Head of caudate nucleus (tissue), 42 donors: Measurements from ENCODE around the gene KRT39.
"Not testable (repeated sequence)": the region's sequence is repeated elsewhere in the genome, so short reads cannot be mapped to it uniquely, and the experiment has no call there.

Experiments used
- DNase-seq, 42 donors: peaks; one replicate each; pipeline versions ENCODE4 v3.0.0 to v3.0.0-alpha.2; 2020 to 2021; ENCODE audit warnings: mixed read lengths in 7 of 42
- intact Hi-C: fragments of 100-400 bp; cut with DNase I; formaldehyde crosslinking; loops from one replicate; pipeline ENCODE4 v1.15.0; 2022

The KRT39 gene

DNA sequence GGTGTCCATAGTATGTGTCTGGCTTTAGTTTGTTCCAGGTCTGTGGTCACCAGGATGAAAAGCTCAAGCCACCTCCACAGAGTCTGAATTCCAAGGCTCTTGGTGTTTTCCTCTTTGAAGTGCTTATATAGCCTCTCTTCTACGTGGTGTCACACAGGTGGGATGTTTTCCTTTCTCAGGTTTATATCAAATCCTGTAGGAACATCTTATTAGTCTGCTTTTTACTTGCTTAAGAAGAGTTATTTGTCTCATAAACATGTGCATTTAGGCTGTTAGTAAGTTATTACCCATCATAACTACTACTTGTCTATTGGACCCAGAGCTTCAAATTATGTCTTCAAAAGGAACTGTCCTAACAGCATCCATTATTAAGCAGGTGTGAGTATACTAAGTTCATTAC, at the start of gene KRT39:
KRT39 (minus strand) TSS at position 101 of the 400 bp plus-strand sequence; CDS start at position 9, 92 bp downstream.
- no peak for DNase-seq
- intact Hi-C loops: no loop called here

DNA sequence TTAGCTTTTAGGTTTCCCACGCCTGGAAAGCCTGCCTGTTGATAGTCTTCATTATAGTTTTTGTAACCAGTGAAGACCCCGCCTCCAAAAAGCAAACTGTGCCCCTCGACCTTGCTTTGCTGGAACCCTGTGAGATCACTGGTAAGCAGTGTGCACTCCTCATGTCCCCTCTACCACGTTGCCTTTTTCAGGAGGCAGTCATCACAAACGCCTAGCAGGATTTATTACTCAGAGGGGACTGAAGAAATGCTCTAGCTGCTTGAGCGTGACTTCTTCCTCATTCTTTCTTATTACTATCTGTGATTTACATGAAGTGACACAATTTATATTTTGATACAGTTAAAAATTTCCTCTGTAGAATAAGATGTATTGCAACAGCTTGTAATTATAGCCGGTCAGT, 48.7 kb upstream of the KRT39 start:
- intact Hi-C loops: no loop called here

DNA sequence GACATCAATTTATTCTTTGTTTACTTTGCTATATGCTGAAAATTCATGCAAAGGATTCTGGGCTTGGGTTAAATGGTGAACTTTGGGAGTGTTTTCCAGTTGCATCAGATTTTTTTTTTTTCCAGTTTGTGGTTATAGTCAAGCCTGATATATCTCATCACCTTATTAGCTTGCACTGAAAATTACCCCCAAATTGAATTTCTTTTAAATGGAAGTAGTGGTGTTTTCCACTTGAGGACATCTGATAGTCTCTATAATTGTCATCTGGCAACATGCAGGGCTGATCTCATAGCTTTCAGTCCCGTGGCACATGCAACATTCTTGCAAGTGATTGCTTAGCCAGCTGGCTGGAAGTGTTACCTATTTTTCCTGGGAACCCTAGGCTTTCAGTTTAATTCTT, 46.9 kb upstream of the KRT39 start:
- intact Hi-C loops: no loop called here
- no peak for DNase-seq

More for the DNA sequence above, 48.7 kb upstream of the KRT39 start:
- no peak for DNase-seq

DNA sequence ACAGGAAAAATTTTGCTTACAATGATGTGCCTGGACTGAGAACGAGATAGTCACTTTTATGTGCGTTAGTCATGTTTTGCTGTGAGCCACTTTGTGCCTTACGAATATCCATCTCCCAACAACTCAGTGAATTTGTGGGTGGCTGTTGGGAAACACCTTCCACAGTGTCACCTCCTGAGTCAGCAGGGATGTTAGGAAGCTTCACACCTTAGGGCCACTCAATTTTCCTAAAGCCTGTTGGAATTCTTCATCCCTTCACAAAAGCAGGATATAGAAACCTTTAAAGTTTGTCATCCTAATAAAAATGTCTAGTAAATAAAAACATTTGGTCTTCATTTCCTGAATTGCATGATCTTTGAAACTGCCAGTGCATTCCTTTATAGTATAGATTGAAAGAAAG, 46.4 kb upstream of the KRT39 start:
- DNase-seq: no peak
- intact Hi-C loops: no loop called here

DNA sequence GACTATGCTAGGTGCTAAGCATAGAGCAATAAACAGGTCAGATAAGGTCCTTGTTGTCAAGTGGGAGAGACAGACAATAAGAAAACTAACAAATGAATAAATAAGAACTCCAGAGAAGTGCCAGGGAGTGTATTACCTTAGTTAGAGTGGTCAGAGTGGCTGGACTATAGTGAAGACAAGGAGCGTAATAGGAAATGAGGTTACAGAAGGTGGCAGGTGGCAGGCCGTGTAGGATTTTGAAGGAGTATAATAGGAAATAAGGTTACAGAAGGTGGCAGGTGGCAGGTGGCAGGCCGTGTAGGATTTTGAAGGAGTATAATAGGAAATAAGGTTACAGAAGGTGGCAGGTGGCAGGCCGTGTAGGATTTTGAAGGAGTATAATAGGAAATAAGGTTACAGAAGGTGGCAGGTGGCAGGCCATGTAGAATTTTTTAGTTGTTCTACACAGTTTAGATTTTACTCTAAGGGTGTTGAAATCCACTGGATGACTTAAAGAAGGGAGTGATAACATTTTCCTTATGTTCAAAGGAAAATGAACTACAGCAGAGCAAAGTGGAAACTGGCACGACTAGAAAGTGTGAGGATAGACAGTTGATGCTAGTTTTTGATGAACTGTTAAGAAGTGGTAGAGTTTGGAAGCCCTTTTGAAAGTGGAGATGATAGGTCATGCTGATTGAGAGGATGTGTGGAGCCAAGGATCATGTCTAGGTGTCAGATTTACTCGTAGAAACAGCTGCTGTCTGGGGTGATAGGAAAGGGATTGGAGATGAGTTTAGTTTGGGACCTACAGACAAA, 45.8 kb upstream of the KRT39 start:
- intact Hi-C loops: no loop called here
- no peak for DNase-seq

DNA sequence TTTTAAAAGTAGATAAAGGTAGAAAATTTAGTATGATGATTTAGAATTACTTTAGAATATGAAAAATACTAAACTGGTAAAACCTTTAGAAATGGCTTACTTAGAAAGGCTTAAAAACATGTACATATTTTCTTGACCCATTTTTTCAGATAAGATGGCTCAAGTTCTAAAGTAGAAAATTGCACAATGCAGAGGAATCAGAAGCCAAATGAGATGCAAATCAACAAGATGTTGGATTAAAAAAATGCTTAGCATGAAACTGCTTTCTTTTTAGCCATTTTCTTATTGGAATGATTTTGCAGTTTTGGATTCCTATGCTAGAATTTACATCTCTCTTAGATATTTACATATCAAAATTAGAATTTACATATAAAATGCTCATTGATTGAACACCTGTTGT, 43.7 kb upstream of the KRT39 start:
- intact Hi-C loops: no loop called here

DNA sequence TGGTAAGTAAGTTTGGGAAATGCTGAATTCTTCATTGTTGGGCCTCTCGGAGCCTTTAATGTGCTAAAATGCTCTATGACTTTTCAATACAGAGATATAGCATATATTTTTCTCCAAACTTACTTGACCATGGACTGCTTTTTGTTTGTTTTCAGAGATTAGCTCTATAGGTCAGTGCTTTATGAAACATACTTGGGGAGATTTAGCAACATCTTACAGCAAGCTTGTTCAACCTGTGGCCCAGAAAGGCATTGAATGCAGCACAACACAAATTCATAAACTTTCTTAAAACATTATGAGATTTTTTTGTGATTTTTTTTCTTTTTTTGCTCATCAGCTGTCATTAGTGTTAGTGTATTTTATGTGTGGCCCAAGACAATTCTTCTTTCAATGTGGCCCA, 43.2 kb upstream of the KRT39 start:
- DNase-seq: no peak
- intact Hi-C loops: no loop called here

More for the DNA sequence above, 43.7 kb upstream of the KRT39 start:
- no peak for DNase-seq

DNA sequence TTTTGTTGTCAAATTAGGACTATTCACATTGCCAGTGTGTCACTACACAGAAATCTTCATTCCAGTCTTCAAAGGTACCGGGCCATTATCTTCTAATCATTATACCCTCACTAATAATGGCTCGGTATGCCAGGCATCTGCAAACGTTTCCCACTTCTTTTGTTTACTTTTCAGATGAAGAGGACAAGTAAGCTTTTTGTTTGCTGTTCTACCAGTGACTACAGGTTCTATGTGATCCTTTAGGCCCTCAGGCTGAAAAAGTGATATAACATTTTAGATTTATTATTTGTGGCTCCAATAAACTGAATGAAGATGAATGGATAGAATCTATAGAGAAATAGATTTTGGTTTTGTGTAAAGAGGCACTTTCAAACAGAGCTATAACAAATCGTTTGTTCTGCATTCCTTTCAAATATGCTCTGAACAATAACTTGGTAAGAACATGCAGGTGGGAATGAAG, 42.6 kb upstream of the KRT39 start:
- intact Hi-C loops: no loop called here
- no peak for DNase-seq

DNA sequence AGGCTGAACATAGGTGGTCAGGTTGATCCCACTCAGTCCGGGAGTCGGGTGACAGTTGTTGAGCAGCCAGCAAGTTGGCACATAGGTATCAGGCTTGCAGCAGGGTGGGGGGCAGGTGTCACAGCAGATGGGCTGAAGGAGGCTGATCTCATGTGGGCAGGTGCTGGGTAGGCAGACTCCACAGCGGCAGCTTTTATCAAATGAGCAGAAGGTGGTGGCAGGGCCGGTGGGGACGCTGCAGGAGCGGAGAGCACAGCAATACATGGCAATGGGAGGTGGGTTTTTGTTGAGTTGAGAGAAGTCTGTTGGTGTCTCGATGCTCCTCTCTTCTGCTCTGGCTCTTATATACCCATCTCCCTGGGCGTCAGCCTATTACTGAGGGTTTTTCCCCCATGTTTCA, 42.1 kb upstream of the KRT39 start, which contains the start of gene KRTAP3-1:
KRTAP3-1 (minus strand) TSS at position 318 of the 400 bp plus-strand sequence; CDS start at position 264, 54 bp downstream.
- no peak for DNase-seq

DNA sequence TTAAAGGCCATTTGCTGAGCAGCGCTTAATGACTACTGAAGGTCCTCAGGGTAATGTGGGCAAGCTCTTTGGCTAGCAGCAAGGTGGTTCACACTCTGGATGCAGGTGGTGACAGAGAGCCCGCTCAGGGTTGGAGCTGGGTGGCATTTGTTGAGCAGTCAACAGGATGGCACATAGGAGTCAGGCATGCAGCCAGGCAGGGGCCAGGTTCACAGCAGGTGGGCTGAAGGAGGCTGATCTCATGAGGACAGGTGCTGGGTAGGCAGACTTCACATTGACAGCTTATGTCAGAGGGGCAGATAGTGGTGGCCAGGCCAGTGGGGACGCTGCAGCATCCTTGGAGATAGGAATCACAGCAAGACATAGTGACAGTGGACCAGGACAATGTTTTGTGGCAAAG, 37.6 kb upstream of the KRT39 start:
- no peak for DNase-seq
- intact Hi-C loops: no loop called here

More for the DNA sequence above, 42.1 kb upstream of the KRT39 start, which contains the start of gene KRTAP3-1:
- intact Hi-C loops: no loop called here

DNA sequence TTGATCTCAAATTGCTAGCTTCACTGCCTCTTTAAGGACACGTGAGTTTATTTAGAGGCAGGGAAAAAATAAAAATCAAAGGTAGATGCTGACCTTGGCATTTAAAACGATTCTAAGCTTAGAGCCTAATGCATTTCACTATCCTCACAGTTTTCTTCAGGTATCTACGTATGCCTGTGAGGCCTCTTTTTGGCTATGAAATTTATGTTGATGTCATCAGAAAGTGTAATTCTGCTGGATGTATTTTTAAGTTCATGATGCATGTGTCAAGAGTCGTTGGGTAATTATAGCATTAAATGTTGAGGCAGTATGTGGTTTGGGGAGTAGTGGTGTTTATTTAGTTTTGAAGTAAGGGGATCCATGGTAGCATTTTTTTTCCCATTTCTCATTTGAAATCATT, 37.2 kb upstream of the KRT39 start:
- intact Hi-C loops: no loop called here
- DNase-seq: no peak

DNA sequence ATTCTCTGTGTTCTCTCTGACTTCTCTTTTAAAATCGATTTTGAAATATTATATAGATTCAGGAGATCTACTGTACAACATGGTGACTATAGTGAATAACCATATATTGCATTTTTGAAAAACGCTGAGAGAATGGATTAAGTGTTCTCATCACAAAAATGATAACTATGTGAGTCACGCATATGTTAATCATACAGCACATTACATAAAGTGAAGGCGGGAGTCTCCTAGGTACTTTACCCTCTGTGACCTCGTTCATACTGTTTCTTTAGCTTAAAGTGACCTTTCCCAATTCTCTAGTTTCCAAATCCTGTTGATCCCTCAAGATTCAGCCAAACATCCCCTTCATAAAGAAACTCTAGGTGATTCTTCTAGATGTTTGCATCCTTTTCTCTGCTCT, 36.1 kb upstream of the KRT39 start:
- DNase-seq: no peak
- intact Hi-C loops: no loop called here

DNA sequence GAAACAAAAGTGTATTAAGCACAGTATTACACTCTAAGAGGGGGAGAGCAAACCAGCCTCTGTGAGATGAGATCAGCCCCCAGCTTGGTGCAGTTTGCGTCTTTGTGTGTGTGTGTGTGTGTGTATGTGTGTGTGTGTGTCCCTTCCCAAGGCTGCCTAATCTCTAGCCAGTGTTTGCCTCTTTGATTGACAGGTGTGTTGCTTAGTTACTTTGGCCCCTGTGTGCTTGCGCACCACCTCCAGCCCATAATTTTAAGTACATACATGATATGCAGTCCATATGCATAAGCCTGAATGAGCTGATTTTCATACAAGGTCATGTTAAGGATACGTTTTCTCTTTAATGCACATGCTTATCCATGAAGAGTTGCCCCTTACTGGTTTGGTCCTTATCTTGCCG, 35.0 kb upstream of the KRT39 start:
- intact Hi-C loops: no loop called here
- DNase-seq: no peak

DNA sequence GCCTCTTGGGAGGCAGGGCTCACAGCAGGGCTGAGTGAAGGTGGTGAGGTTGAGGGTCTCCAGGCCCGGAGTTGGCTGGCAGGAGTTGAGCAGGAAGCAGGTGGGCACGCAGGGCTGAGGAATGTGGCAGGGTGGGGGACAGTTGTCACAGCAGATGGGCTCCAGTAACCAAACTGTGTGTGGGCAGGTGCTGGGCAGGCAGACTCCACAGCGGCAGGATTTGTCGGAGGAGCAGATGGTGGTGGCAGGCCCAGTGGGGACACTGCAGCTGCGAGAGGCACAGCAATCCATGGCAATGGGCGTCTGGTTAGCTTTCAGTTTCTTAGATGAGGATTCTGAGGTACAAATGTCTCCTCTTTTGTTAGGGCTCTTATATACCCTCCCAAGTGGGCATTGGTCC, 32.8 kb upstream of the KRT39 start, which contains the start of gene KRTAP3-2:
KRTAP3-2 (minus strand) TSS at position 344 of the 400 bp plus-strand sequence; CDS start at position 291, 53 bp downstream.
- DNase-seq, intact Hi-C loops: not testable (repeated sequence)

DNA sequence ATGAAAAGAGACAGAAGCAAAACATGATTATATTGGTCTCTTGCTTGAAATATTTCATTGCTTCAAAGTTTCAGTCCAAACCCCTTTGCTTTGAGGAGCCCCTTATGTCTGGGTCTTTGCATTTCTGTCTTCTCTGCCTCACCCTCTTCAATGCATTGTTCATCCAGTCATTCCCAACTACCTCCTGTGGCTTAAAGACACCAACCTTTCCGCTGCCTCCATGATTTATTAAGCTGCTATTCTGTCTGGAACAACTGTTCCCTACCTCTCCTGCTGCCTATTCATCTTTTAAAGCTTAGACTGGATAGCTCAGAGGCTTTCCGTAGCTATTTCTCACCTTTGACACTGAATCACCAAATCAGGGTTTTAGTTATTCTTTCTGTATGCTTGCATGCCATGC, 30.6 kb upstream of the KRT39 start:
- DNase-seq: no peak
- intact Hi-C loops: no loop called here

DNA sequence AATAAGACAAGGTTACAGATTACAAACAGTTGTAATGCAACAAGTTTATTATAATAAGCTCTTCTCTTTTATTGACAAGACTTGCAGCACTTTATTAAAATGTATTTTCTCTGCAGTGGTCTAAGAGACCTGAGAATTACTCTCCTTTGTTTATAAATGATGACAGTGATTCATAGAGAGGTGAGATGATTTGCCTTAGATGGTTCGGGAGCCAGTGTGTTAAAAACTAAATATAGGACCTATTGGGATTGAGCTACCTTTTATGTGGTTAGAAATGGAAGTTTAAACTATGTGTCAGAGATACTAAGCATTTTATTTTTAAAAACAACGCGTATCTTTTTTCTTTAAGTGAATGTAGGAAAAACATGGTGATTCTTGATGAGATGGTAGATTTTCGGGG, 30.1 kb upstream of the KRT39 start:
- intact Hi-C loops: no loop called here

DNA sequence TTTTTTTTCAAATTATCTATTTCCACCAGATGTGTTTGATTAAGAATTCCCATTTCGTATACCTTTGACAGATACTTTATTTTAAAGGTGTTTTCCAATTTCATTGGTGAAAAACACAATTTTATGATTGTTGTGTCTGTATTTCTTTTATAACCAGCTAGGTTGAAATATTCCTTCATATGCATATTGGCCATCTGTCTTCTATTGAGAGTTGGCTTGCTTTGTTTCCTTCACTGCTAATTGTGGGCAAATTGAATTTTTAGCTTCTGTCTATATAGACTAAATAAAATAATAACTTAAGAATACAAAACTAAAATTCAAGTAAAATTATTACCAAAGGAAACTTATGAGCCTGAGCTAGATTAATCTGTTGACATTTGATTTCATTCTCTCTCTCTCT, 28.4 kb upstream of the KRT39 start:
- no peak for DNase-seq
- intact Hi-C loops: no loop called here

More for the DNA sequence above, 30.1 kb upstream of the KRT39 start:
- DNase-seq: no peak

DNA sequence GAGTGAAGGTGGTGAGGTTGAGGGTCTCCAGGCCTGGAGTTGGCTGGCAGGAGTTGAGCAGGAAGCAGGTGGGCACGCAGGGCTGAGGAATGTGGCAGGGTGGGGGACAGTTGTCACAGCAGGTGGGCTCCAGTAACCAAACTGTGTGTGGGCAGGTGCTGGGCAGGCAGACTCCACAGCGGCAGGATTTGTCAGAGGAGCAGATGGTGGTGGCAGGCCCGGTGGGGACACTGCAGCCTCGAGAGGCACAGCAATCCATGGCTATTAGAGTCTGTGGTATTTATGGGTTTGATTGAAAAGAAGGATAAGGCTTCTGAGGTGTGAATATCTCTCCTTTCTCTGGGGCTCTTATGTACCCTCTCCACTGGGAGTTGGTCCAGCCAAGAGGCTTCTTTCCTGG, 27.1 kb upstream of the KRT39 start, which contains the start of gene KRTAP3-3:
KRTAP3-3 (minus strand) TSS at position 326 of the 400 bp plus-strand sequence; CDS start at position 259, 67 bp downstream.
- intact Hi-C loops: no loop called here
- DNase-seq: no peak

DNA sequence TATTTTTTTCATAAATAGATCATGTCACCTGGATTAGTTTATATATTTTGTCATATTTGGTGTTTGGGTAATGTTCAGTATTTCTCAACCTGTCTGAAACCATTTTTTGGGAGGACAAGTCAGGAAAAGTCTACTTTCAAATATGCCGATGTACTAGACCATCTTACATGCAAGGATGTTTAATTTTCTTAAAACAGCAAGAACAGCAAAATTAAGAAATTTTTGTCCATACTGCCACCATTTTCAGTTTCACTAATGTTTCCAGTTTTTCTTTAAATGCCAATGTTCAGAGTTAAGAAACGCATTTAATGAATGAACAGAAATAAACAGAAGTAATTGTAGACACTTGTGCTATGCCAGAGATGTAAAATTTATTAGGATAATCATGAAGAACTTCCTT, 26.3 kb upstream of the KRT39 start:
- no peak for DNase-seq
- intact Hi-C loops: no loop called here

DNA sequence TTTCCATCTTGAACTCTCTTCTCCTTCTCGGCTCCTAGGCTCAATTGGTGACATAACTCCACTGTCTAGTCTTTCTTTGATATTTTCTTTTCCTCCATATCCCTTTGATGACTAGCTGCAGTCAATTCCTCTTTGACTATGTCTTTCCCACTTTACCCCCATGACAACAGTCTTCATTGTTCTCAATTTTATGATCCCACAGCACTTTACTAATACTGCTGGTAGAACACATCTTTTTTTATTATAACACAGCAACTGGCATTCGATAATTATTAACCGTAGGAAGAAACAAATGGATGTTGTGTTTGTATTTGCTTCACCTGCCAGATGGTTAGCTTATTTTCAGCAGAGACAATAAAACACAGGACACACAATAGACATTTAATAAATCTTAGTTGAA, 25.9 kb upstream of the KRT39 start:
- DNase-seq: no peak
- intact Hi-C loops: no loop called here

DNA sequence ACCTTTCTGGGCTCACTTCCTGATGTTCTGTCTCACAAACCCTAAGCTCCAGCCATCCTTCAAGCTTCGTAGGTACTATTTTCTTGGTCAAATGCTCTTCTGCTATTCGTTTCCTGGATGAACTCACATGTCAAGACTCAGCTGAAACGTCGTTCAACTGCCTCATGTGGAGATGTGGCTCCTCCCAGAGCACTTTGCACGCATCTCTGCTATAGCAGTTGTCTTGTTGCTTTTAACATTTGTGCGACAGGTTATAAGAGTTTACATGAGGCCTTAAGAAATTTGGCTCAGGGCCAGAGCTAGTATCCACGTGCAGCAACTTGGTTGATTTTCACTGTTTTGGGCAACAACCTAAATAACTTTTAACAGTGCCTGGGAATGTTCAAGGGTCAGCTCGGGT, 20.2 kb upstream of the KRT39 start:
- intact Hi-C loops: no loop called here

More for the DNA sequence above, 20.2 kb upstream of the KRT39 start:
- DNase-seq: no peak
